Endometrium (tissue), 2 donors: ENCODE data around the gene HCN4.
"Not testable (repeated sequence)": the region's sequence is repeated elsewhere in the genome, so short reads cannot be mapped to it uniquely, and the experiment has no call there.

ENCODE experiments used
- FAIRE-seq: peaks from 2 replicates; lab custom pipeline; 2012; peaks lifted over from hg19 to GRCh38; lab: Jason Lieb, UNC
- donor health status: control.
- donor health status: control.

The HCN4 gene

DNA sequence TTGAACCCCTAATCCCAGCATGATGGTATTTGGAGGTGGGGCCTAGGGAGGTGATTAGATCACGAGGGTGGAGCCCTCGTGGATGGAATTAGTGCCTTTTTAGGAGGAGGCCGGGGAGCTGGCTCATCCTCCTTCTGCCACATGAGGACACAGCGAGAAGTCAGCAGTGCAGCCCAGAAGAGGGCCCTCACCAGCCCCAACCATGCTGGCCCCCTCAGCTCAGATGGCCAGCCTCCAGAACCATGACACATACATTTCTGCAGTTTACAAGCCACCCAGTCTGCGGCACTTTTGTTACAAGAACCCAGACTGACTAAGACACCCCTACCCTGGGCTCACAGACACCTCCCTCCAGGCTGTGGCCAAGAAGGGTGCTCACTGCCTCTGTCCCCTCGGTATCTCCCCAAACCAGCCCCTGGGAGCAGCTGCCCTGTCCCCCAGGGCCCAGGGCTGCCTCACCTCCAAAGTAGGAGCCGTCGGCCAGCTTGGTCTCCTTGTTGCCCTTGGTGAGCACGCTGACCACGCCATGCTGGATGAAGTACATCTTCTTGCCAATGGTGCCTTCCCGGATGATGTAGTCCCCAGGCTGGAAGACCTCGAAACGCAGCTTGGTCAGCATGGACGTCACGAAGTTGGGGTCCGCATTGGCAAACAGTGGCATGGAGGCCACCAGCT is 44.1 kb downstream of the HCN4 start:
- no peak for FAIRE-seq

GRCh38 chr15:73323956-73324355 is 44.8 kb downstream of the HCN4 start:
- no peak for FAIRE-seq

DNA sequence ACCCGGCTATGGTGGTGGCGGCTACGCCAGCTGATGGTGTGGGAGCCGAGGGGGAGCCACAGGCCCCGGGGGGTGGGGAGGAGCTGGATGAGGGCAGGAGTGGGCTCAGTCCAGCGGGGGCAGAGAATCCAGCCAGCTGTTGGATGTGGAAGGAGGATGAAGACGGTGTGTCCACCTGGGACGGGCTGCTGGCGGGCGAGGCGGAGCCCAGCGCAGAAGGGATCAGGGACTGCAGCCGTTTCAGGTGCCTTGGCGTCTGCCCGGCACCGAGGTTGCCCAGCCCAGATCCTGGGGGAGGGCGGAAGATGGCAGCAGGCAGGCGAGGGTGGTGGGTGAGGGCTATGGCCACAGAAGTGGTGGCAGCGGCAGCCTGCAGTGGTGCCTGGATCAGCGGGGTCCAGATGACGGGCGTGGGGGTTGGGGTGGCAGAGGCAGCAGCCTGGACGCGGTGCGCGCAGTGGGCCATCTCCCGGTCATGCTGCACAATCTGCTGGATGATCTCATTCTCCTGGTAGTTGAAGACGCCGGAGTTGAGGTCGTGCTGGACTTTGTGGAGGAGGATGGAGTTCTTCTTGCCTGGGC is 45.3 kb downstream of the HCN4 start:
- FAIRE-seq = no peak

DNA sequence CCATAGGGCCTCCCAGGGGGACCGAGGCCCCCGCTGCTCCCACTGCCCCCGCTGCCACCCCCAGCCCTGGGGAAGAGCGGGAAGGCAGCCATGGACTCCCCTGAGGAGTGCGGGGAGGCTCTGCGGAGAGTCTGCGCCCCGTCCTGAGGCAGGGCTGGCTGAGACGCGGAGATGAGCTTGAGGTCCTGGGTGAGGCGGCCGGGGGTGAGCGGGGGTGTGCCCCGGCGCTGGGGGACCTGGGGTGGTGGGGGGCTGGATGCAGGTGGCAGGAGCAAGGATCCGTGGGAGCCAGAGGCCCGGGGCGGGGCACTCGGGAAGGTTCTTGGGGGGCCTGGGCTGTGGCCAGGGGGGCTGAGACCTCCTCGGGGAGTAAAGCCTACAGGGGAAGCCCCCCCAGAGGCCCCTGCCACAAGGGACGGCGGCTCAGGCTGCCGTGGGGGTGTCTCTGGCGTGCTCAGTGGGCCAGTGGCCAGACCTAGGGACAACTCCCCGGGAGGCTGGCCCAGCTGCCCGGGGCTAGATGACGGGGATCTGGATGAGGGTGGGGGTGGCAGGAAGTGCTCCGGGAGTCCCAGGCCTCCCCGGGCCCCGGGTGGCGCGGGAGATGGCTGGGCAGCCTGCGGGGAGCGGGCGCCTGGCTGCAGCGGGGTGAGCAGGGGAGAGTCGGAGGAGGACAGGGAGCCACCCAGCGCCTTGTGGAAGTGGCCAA is 45.9 kb downstream of the HCN4 start:
- no peak for FAIRE-seq

DNA sequence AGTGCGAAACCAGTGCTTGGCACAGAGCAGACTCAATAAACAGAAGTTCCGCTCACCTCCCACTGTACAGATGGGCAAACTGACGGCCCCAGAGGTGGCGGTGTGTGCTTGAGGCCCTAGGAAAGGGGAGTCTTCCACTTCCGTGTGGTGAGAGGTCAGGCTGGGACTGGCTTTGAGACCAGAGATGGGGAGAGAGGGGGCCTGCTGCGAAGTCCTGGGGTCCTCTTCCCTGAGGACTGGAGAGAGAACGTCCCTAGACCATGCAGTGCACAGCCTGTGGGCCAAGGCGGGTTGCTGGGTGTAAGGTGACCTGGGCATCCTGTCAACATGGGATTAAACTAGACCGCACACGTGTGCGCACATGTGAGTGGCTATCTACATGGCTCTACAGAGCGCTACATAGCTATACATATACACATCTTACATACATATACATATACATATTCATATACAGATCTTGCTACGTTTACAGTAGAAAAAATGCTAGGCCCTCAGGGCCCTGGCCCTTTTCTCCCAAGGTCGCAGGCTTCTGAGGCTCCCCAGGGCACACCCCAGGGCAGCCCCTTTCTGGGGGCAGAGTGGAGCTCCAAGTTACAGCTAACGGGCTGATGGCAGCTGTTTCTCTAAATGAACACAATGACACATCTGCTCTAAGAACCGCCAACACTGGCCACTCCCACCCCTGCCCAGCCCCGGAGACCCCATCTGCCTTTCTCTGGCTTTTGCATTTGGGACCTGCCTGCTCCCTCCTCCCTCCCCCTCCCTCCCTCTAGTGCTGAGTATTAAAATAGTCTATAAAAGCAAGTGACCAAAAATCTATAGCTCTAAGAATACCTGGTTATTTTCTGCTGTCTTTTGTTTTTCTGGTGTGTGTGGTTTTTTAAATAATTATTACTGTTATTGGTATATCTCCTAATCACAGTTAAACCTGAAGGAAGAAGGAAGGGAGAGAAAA is 47.0 kb downstream of the HCN4 start:
- FAIRE-seq = no peak

DNA sequence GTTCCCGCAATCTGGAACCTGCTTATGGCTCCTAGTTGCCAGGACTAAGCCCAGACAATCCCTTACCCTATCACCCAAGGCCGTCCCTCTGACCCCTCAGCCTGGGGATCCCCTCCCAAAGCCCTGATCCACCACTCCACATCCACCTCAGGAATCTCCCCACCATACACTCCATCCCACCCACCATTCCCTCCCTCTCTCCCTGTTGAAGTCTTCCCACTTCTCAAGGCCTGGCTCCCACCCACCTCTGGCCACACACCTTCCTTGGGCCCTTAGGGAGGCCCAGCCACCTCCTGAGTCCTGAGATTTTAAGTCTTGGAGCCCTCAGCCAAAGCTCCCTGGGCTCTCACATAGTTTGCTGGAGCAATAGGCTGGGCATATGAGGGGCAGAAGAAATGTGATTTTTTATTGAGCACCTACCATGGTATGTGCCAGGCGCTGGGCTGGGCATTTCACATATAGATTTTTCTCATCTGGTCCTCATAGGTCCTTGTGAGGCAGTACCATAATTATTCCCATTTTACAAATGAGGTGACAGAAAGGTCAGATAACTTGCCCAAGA is 48.1 kb downstream of the HCN4 start:
- no peak for FAIRE-seq

DNA sequence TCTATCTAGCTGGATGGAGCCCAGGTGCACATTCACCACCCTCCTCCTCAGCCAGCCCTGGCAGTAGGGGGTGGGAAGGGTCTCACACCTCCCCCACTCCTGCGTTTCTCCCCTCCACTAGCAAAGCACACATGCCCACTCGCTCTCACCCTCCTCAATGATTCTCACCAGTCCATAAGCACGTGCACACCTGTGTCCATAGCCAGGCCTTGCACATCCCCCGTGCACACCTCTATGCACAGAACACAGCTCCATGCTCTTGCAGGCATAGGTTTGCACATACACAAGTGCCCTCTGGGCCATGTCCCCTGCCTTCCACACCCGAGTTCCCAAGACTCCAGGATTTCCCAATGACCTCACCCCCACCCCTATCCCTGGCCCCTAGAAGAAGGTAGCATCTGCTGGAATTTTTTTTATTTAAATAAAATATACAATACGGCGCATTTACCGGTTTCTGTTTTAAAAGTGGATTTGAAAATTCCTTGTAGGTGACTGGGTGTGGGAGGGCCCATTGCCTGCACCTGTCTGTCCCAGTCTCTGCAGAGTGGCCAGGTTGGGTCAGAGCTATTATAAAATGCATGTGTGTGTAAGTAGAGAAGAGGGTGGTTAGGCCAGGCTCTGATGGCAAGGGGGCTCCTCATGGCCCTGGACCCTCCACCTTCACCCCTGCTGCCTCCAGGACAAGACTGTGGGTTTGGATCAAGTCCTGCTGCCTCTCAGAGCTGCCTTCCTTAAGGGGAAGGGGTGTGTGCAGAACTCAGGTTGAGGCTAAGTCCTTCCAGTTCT is 49.1 kb downstream of the HCN4 start:
- FAIRE-seq = no peak

GRCh38 chr15:73318463-73319351 is 50.1 kb downstream of the HCN4 start:
- FAIRE-seq = no peak

- FAIRE-seq = no peak
Measured at GRCh38 chr15:73317651-73318462, 50.9 kb downstream of the HCN4 start.

DNA sequence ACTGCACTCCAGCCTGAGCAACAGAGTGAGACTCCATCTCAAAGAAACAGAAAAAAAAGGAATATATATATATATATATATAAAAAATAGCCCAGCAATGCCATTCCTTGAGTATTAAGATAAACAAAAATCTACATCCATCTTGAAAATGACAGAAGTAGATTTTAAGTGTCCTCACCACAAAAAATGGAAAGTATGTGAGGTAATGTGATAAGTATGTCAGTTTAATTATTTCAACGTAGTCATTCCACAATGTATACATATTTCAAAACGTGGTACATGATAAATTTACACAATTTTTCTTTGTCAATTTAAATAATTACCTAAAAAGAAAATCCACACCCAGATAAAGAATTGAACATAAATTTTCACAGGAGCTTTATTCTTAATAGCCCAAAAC is 54.9 kb downstream of the HCN4 start:
- no peak for FAIRE-seq

- no peak for FAIRE-seq
Measured at GRCh38 chr15:73308305-73308704, 60.5 kb downstream of the HCN4 start.

GRCh38 chr15:73305331-73306211 is 63.2 kb downstream of the HCN4 start:
- FAIRE-seq = no peak

DNA sequence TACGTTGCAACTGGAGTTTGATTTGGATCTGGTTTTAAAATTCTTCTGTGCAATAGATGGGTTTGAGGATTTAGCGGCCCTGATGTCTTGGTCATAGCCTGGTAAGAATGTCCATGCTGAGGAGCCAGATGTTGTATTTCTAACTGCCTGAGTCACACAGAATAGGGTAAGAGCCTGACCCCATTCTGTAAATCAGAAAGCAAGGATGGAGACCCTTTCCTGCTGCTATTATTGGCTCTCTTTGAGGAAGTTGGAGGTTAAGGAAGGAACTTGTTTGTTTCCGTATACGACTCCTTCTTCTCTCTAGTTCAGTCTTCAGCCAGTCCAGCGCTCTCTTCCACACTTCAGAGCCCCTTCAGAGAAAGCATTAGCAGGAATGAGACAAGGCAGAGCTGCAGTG is 65.1 kb downstream of the HCN4 start:
- FAIRE-seq = no peak

GRCh38 chr15:73300286-73300685 is 68.5 kb downstream of the HCN4 start:
- FAIRE-seq = not testable (repeated sequence)

- FAIRE-seq = no peak
Measured at GRCh38 chr15:73298522-73299245, 70.1 kb downstream of the HCN4 start.

GRCh38 chr15:73296609-73297353 is 72.0 kb downstream of the HCN4 start:
- no peak for FAIRE-seq
